Fibroblast of lung (primary cell): ENCODE data around the gene TBC1D19. TPM values are rescaled to one million over a fixed set of nuclear protein-coding genes. Genes with fewer than 3 reads are reported as not detected.

Experiments
- DNase-seq, 2 donors: peaks; one replicate each; pipeline versions ENCODE4 v3.0.0 to v3.0.0-alpha.2; 2010; ENCODE audit warnings: low read depth in 2 of 2
- H2AFZ ChIP-seq: 2 replicates; pipeline ENCODE4 v1.5.1; 2012; ENCODE audit warnings: low read length, control low read depth, inconsistent platforms
- H3K27ac ChIP-seq: 2 replicates; pipeline ENCODE4 v1.5.1; 2011; ENCODE audit warnings: low read length, control low read depth; ENCODE audit not compliant: insufficient read depth
- H3K27me3 ChIP-seq: 2 replicates; pipeline ENCODE4 v1.5.1; 2011; ENCODE audit warnings: mild to moderate bottlenecking, low read length; ENCODE audit not compliant: control insufficient read depth, insufficient read depth
- H3K36me3 ChIP-seq: 2 replicates; pipeline ENCODE4 v1.5.1; 2011; ENCODE audit warnings: low read length; ENCODE audit not compliant: control insufficient read depth, insufficient read depth
- H3K4me1 ChIP-seq: 2 replicates; pipeline ENCODE4 v1.5.1; 2011; ENCODE audit warnings: low read length; ENCODE audit not compliant: control insufficient read depth, insufficient read depth; ENCODE audit errors: extremely low read depth
- H3K4me2 ChIP-seq: 2 replicates; pipeline ENCODE4 v1.5.1; 2011; ENCODE audit warnings: low read length, control low read depth; ENCODE audit not compliant: insufficient read depth; ENCODE audit errors: extremely low read depth
- H3K4me3 ChIP-seq, 4 experiments: fragments of 200-600 bp in 1 of 4; sonication (generic) in 1 of 4; replicated peaks in 1 of 4; 2 replicates each; pipeline ENCODE4 v1.5.1; 2011 to 2016; ENCODE audit warnings: low read length in 4 of 4, low read depth in 3 of 4, mild to moderate bottlenecking in 3 of 4, control low read depth in 2 of 4, inconsistent platforms in 1 of 4, mixed read lengths in 1 of 4; ENCODE audit not compliant: insufficient read depth in 1 of 4; ENCODE audit errors: control extremely low read depth in 1 of 4
- H3K79me2 ChIP-seq: 2 replicates; pipeline ENCODE4 v1.5.1; 2012; ENCODE audit warnings: mild to moderate bottlenecking, low read length, inconsistent platforms; ENCODE audit not compliant: control insufficient read depth, insufficient read depth
- H3K9ac ChIP-seq: 2 replicates; pipeline ENCODE4 v1.5.1; 2011; ENCODE audit warnings: mild to moderate bottlenecking, low read length, control low read depth; ENCODE audit not compliant: insufficient read depth
- H3K9me3 ChIP-seq: 2 replicates; pipeline ENCODE4 v1.5.1; 2012; ENCODE audit warnings: low read depth, low read length; ENCODE audit not compliant: control insufficient read depth, insufficient read depth
- H4K20me1 ChIP-seq: 2 replicates; pipeline ENCODE4 v1.5.1; 2011; ENCODE audit warnings: low read length; ENCODE audit not compliant: control insufficient read depth, insufficient read depth; ENCODE audit errors: extremely low read depth
- EZH2 ChIP-seq: IDR thresholded peaks from 2 replicates; pipeline ENCODE4 v1.5.1; 2012; ENCODE audit warnings: low read length, control low read depth, mild to moderate bottlenecking; ENCODE audit errors: missing control alignments
- polyA plus RNA-seq, 2 donors: library from polyadenylated mRNA; depleted of rRNA in 1 of 2; stranded (reverse) in 1 of 2; unstranded in 1 of 2; fragments of >200 nt; gene quantifications; 2 replicates each; pipeline ENCODE4 v1.2.1, GENCODE V29; 2011 to 2012; ENCODE audit warnings: missing spikeins in 1 of 2
- total RNA-seq: library from RNA; depleted of rRNA; stranded (reverse); fragments of >200 nt; gene quantifications from 2 replicates; pipeline ENCODE4 v1.2.1, GENCODE V29; 2014
- TF ChIP-seq, protein P1 (sequence below), 2 donors: IDR thresholded peaks in 1 of 2; conservative IDR thresholded peaks in 1 of 2; 1 replicate in 1 of 2; 2 replicates in 1 of 2; pipeline ENCODE4 v1.5.1; 2011 to 2012; ENCODE audit warnings: low read length in 2 of 2, control low read depth in 1 of 2, inconsistent platforms in 1 of 2, low read depth in 1 of 2, mild to moderate bottlenecking in 1 of 2

Gene TBC1D19
- total and polyA plus RNA-seq, 2 donors (not counting 1 experiment from before 2014, with no cell fraction given), result 38.2 to 132 TPM

DNA sequence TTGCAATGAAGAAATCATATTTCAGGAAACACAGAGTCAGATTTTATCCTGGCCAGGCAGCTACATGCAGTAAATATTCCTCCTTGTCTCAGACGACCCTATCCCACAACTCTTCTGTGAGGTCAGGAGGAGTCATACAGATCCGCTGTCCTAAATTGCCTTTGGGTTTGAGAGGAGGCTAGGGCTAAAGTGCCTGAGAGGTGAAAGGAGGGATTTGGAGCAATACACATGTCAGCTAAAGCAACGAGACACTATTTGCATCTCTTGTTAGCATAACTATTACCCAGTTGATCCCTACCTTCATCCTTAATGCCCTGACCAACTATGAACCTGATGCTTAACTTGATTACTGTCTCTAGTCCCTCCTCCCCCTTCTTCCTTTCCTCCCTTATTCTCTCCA is 98.6 kb downstream of the TBC1D19 start:
- Histone ChIP-seq H3K27ac (no peak overlapping the region), H3K4me1 (no peaks in the 10 kb centered on the region), H3K4me3 (no peak overlapping the region), H3K79me2 (no peaks in the 10 kb centered on the region), H3K27me3 (no peaks in the 10 kb centered on the region), H3K9me3 (no peaks in the 10 kb centered on the region), H3K4me2 (no peak overlapping the region), H4K20me1 (no peaks in the 10 kb centered on the region), H2AFZ (no peak overlapping the region), H3K9ac (no peak overlapping the region), H3K36me3 (no peaks in the 10 kb centered on the region)
- TF ChIP-seq EZH2, result no peak
- TF ChIP-seq, protein P1, sequence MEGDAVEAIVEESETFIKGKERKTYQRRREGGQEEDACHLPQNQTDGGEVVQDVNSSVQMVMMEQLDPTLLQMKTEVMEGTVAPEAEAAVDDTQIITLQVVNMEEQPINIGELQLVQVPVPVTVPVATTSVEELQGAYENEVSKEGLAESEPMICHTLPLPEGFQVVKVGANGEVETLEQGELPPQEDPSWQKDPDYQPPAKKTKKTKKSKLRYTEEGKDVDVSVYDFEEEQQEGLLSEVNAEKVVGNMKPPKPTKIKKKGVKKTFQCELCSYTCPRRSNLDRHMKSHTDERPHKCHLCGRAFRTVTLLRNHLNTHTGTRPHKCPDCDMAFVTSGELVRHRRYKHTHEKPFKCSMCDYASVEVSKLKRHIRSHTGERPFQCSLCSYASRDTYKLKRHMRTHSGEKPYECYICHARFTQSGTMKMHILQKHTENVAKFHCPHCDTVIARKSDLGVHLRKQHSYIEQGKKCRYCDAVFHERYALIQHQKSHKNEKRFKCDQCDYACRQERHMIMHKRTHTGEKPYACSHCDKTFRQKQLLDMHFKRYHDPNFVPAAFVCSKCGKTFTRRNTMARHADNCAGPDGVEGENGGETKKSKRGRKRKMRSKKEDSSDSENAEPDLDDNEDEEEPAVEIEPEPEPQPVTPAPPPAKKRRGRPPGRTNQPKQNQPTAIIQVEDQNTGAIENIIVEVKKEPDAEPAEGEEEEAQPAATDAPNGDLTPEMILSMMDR (conservative IDR thresholded peaks at IDR 0.05 in 1 of 2, IDR thresholded peaks at IDR 0.05 in 1 of 2; ENCODE audit: low read depth in 1 of 2, low read length in 2 of 2), result no peak
- DNase-seq, result no peak

DNA sequence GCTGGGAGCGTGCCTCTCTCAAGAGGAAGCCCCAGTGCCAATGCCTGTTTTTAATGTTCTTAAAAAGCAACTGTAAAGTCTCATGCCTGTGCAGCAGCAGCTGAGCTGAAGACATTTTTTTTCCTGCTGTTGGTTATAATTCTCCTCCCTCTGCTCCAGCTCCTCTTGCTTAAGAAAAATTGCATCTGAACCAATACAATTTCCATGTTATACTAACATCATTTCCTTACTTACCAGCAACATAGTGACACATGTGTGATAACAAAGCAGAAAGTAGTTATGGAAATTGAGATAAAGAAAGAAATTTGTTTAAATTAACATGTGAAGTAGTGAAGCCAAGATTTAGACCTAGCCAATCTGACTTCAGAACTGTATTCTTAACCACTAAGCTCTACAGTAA is 101.4 kb downstream of the TBC1D19 start:
- no peaks in the 10 kb centered on the region for H3K36me3 ChIP-seq
- H4K20me1 ChIP-seq, result no peaks in the 10 kb centered on the region
- no peak overlapping the region for H2AFZ ChIP-seq
- DNase-seq, result no peak
- no peaks in the 10 kb centered on the region for H3K9me3 ChIP-seq
- H3K27me3 ChIP-seq, result no peaks in the 10 kb centered on the region
- no peaks in the 10 kb centered on the region for H3K4me1 ChIP-seq
- no peak overlapping the region for H3K27ac ChIP-seq
- H3K79me2 ChIP-seq, result no peaks in the 10 kb centered on the region
- no peak overlapping the region for H3K4me3 ChIP-seq
- H3K4me2 ChIP-seq, result no peak overlapping the region
- no peak for TF ChIP-seq EZH2
- TF ChIP-seq, protein P1 (conservative IDR thresholded peaks at IDR 0.05 in 1 of 2, IDR thresholded peaks at IDR 0.05 in 1 of 2; ENCODE audit: low read depth in 1 of 2, low read length in 2 of 2), result no peak
- no peak overlapping the region for H3K9ac ChIP-seq

DNA sequence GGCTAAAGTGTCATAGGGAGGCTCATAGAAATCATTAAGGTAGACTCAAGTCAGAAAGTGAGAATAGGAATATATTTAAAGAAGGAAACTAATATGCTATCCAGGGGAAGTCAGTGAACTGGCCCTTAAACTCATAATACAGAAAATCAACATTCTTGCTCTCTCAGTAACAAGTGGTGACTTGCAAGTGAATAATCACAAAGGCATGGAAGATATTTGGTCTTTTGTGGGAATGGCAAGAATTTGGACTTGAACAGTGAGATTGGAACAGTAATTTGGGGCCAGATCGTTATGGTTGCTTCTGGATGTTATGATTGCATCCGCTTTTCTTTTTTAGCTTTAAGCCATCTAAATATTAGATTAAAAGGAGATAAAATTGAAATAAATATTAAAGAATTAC is 103.8 kb downstream of the TBC1D19 start:
- Histone ChIP-seq H4K20me1 (no peaks in the 10 kb centered on the region), H3K9me3 (no peaks in the 10 kb centered on the region), H3K27me3 (no peaks in the 10 kb centered on the region), H2AFZ (no peak overlapping the region), H3K4me2 (no peak overlapping the region), H3K9ac (no peak overlapping the region), H3K27ac (peak overlapping the region; percentile 29), H3K4me1 (no peaks in the 10 kb centered on the region), H3K36me3 (no peaks in the 10 kb centered on the region), H3K4me3 (no peak overlapping the region), H3K79me2 (no peaks in the 10 kb centered on the region)
- peak; percentile 85 to 97 for DNase-seq
- TF ChIP-seq, protein P1 (conservative IDR thresholded peaks at IDR 0.05 in 1 of 2, IDR thresholded peaks at IDR 0.05 in 1 of 2; ENCODE audit: low read depth in 1 of 2, low read length in 2 of 2), result no peak
- no peak for TF ChIP-seq EZH2
